GM20431 (cell line): ENCODE data around the gene SFXN5.

ENCODE experiments used
- in situ Hi-C: fragments of 300-500 bp; cut with MseI, MboI; formaldehyde crosslinking; loops from one replicate; pipeline ENCODE4 v1.15.0; 2020; ENCODE audit warnings: low sequenced_read_pairs; ENCODE audit not compliant: unreplicated experiment

SFXN5 gene

DNA sequence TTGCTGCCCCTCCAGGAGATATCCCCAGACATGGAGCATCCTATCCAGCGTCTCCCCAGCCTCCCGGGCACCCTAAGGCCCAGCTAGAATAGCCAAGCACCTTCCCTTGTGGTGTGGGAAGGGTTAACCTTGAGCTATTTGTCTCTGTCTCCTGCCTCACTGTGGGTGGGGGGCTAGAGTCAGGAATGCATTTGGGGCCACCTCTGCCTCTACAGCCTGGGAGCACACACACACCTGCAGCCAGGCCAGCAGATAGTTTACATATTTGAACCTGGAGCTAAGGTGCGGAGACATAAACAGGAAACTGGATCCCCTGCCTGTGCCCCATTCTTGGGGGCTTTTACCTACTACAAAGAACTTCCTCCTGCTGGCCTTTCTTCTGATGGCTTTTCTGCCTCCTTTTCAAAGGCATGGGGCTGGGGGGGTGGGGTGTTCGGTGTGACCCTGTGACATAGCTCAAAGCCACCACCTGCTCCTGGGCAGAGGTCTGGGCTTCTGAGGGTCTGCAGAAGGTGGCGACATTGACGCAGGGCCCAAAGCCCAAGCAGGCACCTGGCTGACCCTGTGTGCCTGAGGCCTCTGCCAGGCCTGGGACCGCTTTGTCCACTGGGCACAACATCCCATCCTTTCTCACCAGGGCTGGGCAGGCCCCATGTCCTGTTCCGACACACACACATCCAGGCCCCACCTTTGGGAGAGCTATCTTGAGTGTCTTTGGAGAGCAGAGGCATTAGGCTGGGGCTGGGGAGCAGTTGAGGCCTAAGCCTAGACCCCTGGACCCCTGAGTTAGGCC is 120.0 kb downstream of the SFXN5 start:
- in situ Hi-C loops, result no loop called here

DNA sequence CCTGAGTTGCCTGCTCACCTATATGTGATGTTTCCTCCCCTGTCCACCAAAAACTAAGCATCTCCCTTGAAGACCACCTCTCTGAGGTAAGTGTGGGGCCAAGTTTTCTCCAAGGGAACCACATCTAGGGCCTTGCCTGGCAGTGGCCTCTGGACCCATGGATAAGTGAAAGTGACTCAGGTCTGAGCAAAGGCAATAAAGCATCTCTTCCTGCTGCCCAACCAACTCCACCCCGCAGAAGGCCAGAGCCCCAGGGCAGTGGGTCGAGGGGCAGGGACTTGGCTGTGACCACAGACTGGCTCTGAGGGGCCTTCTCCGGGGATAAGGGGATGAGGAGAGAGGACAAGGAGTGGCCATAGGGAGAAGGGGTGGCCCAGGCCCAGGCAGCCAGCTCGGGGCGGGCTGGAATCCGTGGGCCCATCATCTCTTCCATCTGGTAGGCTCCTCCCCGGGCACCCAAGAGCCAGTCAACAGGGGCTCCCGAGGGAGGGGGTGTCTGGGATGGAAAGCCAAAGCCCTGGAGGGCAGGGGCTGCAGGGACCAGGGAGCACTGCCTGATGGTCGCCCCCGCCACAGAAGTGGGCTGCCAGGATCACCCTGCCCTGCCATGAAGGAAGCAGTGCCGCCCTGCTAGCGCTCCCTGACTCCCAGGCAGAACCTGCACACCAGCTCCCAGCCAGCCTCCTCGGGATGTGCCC is 120.8 kb downstream of the SFXN5 start:
- in situ Hi-C loops, result no loop called here

DNA sequence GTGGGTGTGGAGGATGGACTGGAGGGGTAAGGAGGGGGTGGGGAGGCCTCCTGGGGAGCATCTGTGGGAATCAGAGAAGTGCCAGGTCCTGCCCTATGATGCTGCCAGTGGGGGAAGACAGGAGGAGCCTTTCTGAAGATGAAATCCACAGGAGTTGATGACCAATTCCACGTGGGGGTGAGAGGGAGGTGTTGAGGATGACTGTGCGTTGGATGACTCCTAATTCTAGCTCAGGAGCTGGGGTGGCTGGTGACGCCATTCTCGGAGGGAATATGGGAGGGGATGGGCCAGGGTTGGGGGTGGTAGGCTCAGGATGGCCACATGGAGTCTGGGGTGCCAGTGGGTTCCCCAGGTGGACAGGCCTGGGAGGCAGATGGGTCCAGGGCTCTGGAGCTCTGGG is 121.9 kb downstream of the SFXN5 start:
- in situ Hi-C loops, result no loop called here

- in situ Hi-C loops, result no loop called here
Observed at GRCh38 chr2:72949045-72949444, 122.5 kb downstream of the SFXN5 start.

GRCh38 chr2:72947952-72948830 is 123.3 kb downstream of the SFXN5 start:
- in situ Hi-C loops, result no loop called here

- in situ Hi-C loops, result no loop called here
Observed at GRCh38 chr2:72946466-72946865, 125.0 kb downstream of the SFXN5 start.

- in situ Hi-C loops, result no loop called here
Observed at GRCh38 chr2:72945450-72946019, 126.0 kb downstream of the SFXN5 start.

DNA sequence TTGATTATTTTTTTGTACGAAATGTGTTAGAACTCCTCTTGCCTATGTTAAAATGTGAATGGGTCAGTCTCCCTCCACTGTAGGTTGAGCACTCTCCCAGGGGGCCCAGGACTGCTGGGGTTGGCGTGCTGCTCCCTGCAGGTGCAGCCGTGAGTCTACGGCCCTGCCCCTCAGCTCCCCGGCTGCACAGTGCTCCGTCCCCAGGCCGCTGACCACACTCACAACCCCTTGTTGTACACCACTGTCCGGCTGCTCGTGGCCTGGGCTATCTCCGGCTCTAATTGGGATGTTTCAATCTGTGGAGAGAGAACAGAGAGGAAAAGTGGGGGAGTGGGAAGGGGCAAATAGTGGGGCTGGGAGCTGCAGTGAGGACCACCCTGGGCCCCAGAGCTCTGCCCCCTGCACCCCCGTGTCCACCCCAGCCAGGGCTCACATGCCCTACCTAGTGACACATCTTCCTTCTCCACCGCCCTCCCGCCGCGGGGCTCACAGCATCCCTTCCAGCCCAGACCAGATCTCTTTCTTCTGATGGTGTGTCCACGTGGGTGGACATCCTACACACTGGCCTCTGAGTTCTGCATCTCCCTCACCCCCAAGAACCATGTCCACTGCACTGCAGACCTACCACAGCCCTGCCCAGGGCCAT is 126.6 kb downstream of the SFXN5 start:
- in situ Hi-C loops, result no loop called here

DNA sequence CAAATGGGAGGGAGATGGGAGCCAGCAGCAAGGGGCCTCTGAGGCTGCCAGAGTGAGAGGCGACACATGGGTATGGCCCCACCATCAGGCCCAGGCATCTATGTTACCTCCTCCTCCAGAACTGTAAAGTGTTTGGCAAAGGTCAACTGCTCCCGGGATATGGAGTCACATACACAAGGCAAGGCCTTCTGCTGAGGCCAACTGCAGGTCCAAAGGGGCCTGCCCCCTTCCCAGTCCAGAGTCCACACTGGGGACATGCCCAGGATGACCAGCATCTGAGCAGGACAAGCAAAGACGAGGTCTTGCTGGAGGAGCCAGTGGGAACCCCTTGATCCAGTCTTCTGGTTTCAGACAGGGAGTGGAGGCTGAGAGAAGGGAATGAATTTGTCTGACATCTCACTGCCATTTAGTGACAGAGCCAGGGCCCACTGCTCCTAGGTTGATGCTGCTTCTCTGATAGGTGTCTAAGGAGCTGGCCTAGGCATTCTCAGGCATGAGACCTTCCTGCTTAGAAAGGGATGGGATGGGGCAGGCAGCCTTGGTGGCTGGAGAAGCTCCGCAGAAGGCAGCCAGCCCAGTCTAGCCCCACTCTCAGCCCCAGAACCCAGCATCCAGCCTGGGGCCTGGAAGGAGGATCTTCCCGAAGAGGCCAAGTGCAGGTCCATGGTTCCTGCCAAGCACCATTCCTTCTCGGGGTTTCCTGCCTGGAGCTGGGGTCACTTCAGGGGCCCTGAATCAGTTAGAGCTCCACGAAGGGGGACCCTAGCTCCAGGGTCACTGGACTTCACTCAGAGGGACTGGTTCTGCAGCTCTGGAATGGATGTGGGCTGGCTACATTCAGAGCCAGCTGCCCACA is 127.7 kb downstream of the SFXN5 start:
- in situ Hi-C loops, result no loop called here

- in situ Hi-C loops, result no loop called here
Observed at GRCh38 chr2:72942881-72943418, 128.6 kb downstream of the SFXN5 start.

DNA sequence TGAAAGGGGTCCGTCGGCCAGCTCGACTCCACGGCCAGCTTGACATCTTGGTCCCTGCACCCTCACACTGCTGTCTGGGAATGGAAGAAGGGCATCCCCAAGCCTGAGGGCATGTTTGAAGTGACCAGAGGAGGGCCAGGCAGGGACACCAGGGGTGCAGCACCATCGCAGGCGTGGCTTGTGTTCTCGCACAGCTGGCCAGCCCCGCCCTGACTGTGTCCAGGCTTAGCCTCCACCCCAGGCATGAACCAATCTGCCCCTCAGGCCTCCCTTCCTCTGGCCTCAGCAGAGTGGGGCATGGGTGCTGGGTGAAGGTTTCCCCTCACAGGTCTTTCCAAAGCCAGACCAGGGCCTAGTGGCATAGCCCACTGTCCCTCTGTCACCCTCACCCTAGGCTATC is 129.2 kb downstream of the SFXN5 start:
- in situ Hi-C loops, result no loop called here

DNA sequence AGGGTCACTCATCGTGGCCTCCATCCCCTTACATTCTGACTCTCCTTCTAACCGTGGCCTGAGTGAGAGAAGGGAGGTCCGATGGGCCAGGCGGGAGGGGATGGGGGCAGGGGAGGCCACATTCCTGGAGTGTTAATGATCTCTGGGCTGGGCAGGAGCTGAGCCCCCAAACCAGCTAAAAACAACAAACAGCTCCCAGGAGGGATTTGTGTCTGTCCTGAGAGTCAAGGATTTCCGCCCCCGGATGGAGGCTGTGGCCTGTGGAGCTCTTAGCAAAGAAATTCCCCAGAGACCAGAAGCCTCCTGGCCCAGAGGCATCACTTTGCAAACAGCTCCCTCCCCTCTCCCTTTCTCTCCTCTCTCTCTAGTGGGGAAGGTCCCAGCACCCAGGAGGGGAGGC is 130.7 kb downstream of the SFXN5 start:
- in situ Hi-C loops, result no loop called here

DNA sequence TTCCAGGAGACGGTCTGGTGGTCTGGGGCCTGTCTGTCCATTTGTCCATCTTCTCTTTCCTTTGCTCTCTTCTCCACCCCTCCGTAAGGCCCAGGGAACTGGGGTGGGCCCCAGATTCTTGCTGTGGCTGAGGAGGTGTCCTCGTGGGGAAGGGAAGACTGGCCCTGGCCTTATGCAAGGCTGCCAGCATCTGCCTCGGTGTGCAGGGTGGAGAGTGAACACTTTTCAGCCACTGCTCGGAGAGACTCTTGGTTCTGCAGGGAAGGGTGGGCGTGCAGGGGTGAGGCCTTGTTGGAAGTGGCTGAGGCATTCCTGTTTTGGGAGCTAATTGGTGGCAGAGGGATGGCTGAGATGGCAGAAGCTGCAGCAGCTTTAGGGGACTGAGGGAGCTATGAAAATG is 131.2 kb downstream of the SFXN5 start:
- in situ Hi-C loops, result no loop called here

DNA sequence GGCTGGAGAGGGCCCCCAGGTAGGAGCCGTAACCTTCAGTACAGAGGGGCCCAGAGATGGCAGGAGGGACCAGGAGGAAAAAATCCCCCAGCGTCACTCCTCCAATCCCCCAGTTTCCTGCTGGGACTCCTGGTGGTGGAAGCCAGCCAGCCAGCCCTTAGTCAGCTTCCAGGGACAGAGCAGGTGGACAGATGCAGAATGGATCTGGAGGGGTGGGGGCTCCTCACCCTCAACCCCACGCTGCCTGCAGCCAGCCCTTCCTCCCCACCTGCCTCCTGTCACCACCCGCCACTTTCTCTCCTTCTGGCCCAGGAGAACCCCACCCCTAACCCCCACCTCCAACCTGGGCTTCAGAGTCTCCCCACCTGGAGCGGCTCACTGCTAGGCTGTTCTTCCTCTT is 133.1 kb downstream of the SFXN5 start:
- in situ Hi-C loops, result no loop called here

DNA sequence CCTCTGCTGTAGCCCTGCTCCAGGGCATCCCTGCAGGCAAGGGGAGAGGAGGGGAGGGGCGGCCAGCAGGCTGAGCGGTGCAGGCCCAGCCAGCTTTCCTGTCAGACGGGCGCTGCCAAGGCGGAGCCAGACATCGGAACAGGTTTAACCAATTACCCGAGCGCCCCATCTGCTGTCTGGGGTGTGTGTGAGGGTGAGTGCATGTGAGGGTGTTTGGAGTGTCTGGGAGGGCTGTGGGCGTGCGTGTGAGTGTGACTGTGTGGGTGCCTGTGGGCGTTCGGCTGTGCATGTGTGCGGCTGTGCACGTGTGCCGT is 134.2 kb downstream of the SFXN5 start:
- in situ Hi-C loops, result no loop called here

- in situ Hi-C loops, result no loop called here
Observed at GRCh38 chr2:72936660-72937355, 134.7 kb downstream of the SFXN5 start.

- in situ Hi-C loops, result no loop called here
Observed at GRCh38 chr2:72935611-72935957, 135.9 kb downstream of the SFXN5 start.
